ENCODE measurements around the gene PEX14.

PEX14 gene

GRCh38 chr1:10620776-10621175 is 146.0 kb downstream of the PEX14 start:
- H3K79me2 ChIP-seq (ENCODE audit: low read length) = no peaks in the 10 kb centered on the region
- H3K36me3 ChIP-seq (replicated peaks; ENCODE audit: low read depth, low read length) = no peaks in the 10 kb centered on the region
- H3K9me3 ChIP-seq (ENCODE audit: insufficient read depth, low read length) = no peaks in the 10 kb centered on the region
- no peak overlapping the region for H3K4me3 ChIP-seq (ENCODE audit: low read length)
- no peak overlapping the region for H3K27ac ChIP-seq (ENCODE audit: low read length)
- no peaks in the 10 kb centered on the region for H4K20me1 ChIP-seq (ENCODE audit: insufficient read depth, low read length)
- no peak overlapping the region for H3K9ac ChIP-seq (ENCODE audit: low read length)
- H3K27me3 ChIP-seq (ENCODE audit: low read depth, low read length) = no peaks in the 10 kb centered on the region
- no peak overlapping the region for H3K4me2 ChIP-seq (ENCODE audit: low read length)
- H3K4me1 ChIP-seq (ENCODE audit: low read length) = peaks cover 1% of the 10 kb centered on the region
- H2AFZ ChIP-seq (ENCODE audit: low read depth, low read length) = no peak overlapping the region
- TF ChIP-seq CTCF (IDR thresholded peaks at IDR 0.05; ENCODE audit: low read depth, low read length) (no peak), EZH2phosphoT487 (IDR thresholded peaks at IDR 0.05; ENCODE audit: low read depth) (no peak)

- H3K27ac ChIP-seq (ENCODE audit: low read length) = no peak overlapping the region
- H3K9me3 ChIP-seq (ENCODE audit: insufficient read depth, low read length) = no peaks in the 10 kb centered on the region
- H3K36me3 ChIP-seq (replicated peaks; ENCODE audit: low read depth, low read length) = no peaks in the 10 kb centered on the region
- H3K4me3 ChIP-seq (ENCODE audit: low read length) = no peak overlapping the region
- H4K20me1 ChIP-seq (ENCODE audit: insufficient read depth, low read length) = no peaks in the 10 kb centered on the region
- no peaks in the 10 kb centered on the region for H3K27me3 ChIP-seq (ENCODE audit: low read depth, low read length)
- H2AFZ ChIP-seq (ENCODE audit: low read depth, low read length) = no peak overlapping the region
- H3K4me1 ChIP-seq (ENCODE audit: low read length) = no peaks in the 10 kb centered on the region
- no peak overlapping the region for H3K9ac ChIP-seq (ENCODE audit: low read length)
- H3K79me2 ChIP-seq (ENCODE audit: low read length) = no peaks in the 10 kb centered on the region
- no peak overlapping the region for H3K4me2 ChIP-seq (ENCODE audit: low read length)
- TF ChIP-seq EZH2phosphoT487 (IDR thresholded peaks at IDR 0.05; ENCODE audit: low read depth) = no peak
- no peak for TF ChIP-seq CTCF (IDR thresholded peaks at IDR 0.05; ENCODE audit: low read depth, low read length)
Observed at GRCh38 chr1:10621906-10622305, 147.2 kb downstream of the PEX14 start.

GRCh38 chr1:10622910-10623685 is 148.3 kb downstream of the PEX14 start:
- H3K9me3 ChIP-seq (ENCODE audit: insufficient read depth, low read length) = no peaks in the 10 kb centered on the region
- no peaks in the 10 kb centered on the region for H3K27me3 ChIP-seq (ENCODE audit: low read depth, low read length)
- H3K79me2 ChIP-seq (ENCODE audit: low read length) = no peaks in the 10 kb centered on the region
- H3K9ac ChIP-seq (ENCODE audit: low read length) = no peak overlapping the region
- no peak overlapping the region for H3K4me2 ChIP-seq (ENCODE audit: low read length)
- no peak for TF ChIP-seq CTCF (IDR thresholded peaks at IDR 0.05; ENCODE audit: low read depth, low read length)
- TF ChIP-seq EZH2phosphoT487 (IDR thresholded peaks at IDR 0.05; ENCODE audit: low read depth) = no peak
- no peak overlapping the region for H2AFZ ChIP-seq (ENCODE audit: low read depth, low read length)
- H3K4me3 ChIP-seq (ENCODE audit: low read length) = no peak overlapping the region
- H4K20me1 ChIP-seq (ENCODE audit: insufficient read depth, low read length) = no peaks in the 10 kb centered on the region
- no peak overlapping the region for H3K27ac ChIP-seq (ENCODE audit: low read length)
- no peaks in the 10 kb centered on the region for H3K36me3 ChIP-seq (replicated peaks; ENCODE audit: low read depth, low read length)
- H3K4me1 ChIP-seq (ENCODE audit: low read length) = no peaks in the 10 kb centered on the region

- TF ChIP-seq CTCF (IDR thresholded peaks at IDR 0.05; ENCODE audit: low read depth, low read length) (no peak), EZH2phosphoT487 (IDR thresholded peaks at IDR 0.05; ENCODE audit: low read depth) (no peak)
Observed at GRCh38 chr1:10623686-10624145, 149.0 kb downstream of the PEX14 start.

More at GRCh38 chr1:10623686-10624145, 149.0 kb downstream of the PEX14 start:
- Histone ChIP-seq H3K27me3 (ENCODE audit: low read depth, low read length) (no peaks in the 10 kb centered on the region), H2AFZ (ENCODE audit: low read depth, low read length) (no peak overlapping the region), H3K4me1 (ENCODE audit: low read length) (no peaks in the 10 kb centered on the region), H3K27ac (ENCODE audit: low read length) (no peak overlapping the region), H3K9me3 (ENCODE audit: insufficient read depth, low read length) (no peaks in the 10 kb centered on the region), H3K4me3 (ENCODE audit: low read length) (no peak overlapping the region), H3K79me2 (ENCODE audit: low read length) (no peaks in the 10 kb centered on the region), H4K20me1 (ENCODE audit: insufficient read depth, low read length) (no peaks in the 10 kb centered on the region), H3K4me2 (ENCODE audit: low read length) (no peak overlapping the region), H3K36me3 (replicated peaks; ENCODE audit: low read depth, low read length) (no peaks in the 10 kb centered on the region), H3K9ac (ENCODE audit: low read length) (no peak overlapping the region)

All from OCI-LY3 (cell line).